DOHH2 (cell line): ENCODE results near the gene BFSP1.

Experiments
- H3F3A ChIP-seq: fragments of 200-600 bp; sonication (generic), shearing (Covaris generic); 2 replicates; pipeline ENCODE4 v1.6.0; 2016; ENCODE audit warnings: antibody characterized with exemption, mild to moderate bottlenecking; ENCODE audit not compliant: control insufficient read depth, insufficient read depth
- H3K27ac ChIP-seq: fragments of 200-600 bp; sonication (generic); 2 replicates; pipeline ENCODE4 v1.5.1; 2014; ENCODE audit warnings: low read depth, mild to moderate bottlenecking, low read length, moderate library complexity
- H3K27me3 ChIP-seq: fragments of 200-600 bp; sonication (generic); 2 replicates; pipeline ENCODE4 v1.6.1; 2014; ENCODE audit warnings: mild to moderate bottlenecking, low read length, mixed read lengths; ENCODE audit not compliant: control insufficient read depth
- H3K36me3 ChIP-seq: fragments of 200-600 bp; sonication (generic); 2 replicates; pipeline ENCODE4 v1.6.1; 2014; ENCODE audit warnings: mild to moderate bottlenecking, low read length, moderate library complexity, mixed read lengths; ENCODE audit not compliant: control insufficient read depth
- H3K4me1 ChIP-seq: fragments of 200-600 bp; sonication (generic); 2 replicates; pipeline ENCODE4 v1.6.1; 2014; ENCODE audit warnings: mild to moderate bottlenecking, low read length, mixed read lengths; ENCODE audit not compliant: control insufficient read depth
- H3K4me2 ChIP-seq: fragments of 200-600 bp; sonication (generic); 2 replicates; pipeline ENCODE4 v1.6.0; 2014; ENCODE audit warnings: mild to moderate bottlenecking, low read length, moderate library complexity
- H3K4me3 ChIP-seq: fragments of 200-600 bp; sonication (generic); 2 replicates; pipeline ENCODE4 v1.5.1; 2014; ENCODE audit warnings: mild to moderate bottlenecking, low read length, mixed read lengths
- H3K79me2 ChIP-seq: fragments of 200-600 bp; sonication (generic); 2 replicates; pipeline ENCODE4 v1.6.1; 2014; ENCODE audit warnings: mild to moderate bottlenecking, low read length, mixed read lengths; ENCODE audit not compliant: control insufficient read depth
- H3K9me2 ChIP-seq: fragments of 200-600 bp; sonication (generic); replicated peaks from 2 replicates; pipeline ENCODE4 v1.6.1; 2014; ENCODE audit warnings: mild to moderate bottlenecking, low read length, mixed read lengths; ENCODE audit not compliant: control insufficient read depth
- H3K9me3 ChIP-seq: fragments of 200-600 bp; sonication (generic); 2 replicates; pipeline ENCODE4 v1.6.1; 2014; ENCODE audit warnings: antibody characterized with exemption, low read length, mixed read lengths; ENCODE audit not compliant: control insufficient read depth, insufficient read depth
- H4K20me1 ChIP-seq: fragments of 200-600 bp; sonication (generic); 2 replicates; pipeline ENCODE4 v1.6.0; 2014; ENCODE audit warnings: low read depth, mild to moderate bottlenecking, antibody characterized with exemption, low read length, moderate library complexity; ENCODE audit not compliant: control insufficient read depth, insufficient read depth
- CTCF ChIP-seq: fragments of 200-600 bp; sonication (generic); IDR thresholded peaks from one replicate; pipeline ENCODE4 v1.5.1; 2014; ENCODE audit warnings: antibody characterized with exemption, mild to moderate bottlenecking, low read depth, low read length; ENCODE audit not compliant: poor library complexity, severe bottlenecking
- EZH2phosphoT487 ChIP-seq: fragments of 200-600 bp; sonication (generic); IDR thresholded peaks from 2 replicates; pipeline ENCODE4 v1.6.1; 2017; ENCODE audit warnings: borderline replicate concordance, mild to moderate bottlenecking, antibody characterized with exemption, low read length, moderate library complexity, mixed read lengths

The BFSP1 gene

DNA sequence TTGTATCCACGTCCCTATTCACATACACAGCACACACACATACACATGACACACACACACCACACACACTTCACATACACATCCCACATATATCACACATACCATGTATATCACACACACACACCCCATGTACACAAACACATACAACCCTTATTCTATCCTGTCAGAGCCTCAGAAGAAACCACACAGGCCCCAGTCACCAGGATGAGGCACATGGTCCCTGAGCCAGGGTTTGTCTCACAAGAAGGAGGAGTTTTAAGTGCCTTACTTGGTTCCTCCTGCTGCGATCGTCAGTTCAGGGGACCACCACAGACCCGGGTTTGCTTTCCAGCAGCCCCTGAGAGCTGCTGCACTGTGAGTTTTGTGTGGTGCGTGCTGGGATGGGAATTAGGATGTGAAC is 23.6 kb downstream of the BFSP1 start:
- no peaks in the 10 kb centered on the region for H4K20me1 ChIP-seq
- no peak overlapping the region for H3K4me3 ChIP-seq
- H3F3A ChIP-seq, result no peaks in the 10 kb centered on the region
- no peak for TF ChIP-seq CTCF
- TF ChIP-seq EZH2phosphoT487, result no peak
- H3K4me1 ChIP-seq, result peaks cover 16% of the 10 kb centered on the region
- no peaks in the 10 kb centered on the region for H3K9me3 ChIP-seq
- no peak overlapping the region for H3K27ac ChIP-seq
- no peak overlapping the region for H3K4me2 ChIP-seq
- H3K79me2 ChIP-seq, result no peaks in the 10 kb centered on the region
- no peaks in the 10 kb centered on the region for H3K9me2 ChIP-seq
- H3K27me3 ChIP-seq, result no peaks in the 10 kb centered on the region
- no peaks in the 10 kb centered on the region for H3K36me3 ChIP-seq

DNA sequence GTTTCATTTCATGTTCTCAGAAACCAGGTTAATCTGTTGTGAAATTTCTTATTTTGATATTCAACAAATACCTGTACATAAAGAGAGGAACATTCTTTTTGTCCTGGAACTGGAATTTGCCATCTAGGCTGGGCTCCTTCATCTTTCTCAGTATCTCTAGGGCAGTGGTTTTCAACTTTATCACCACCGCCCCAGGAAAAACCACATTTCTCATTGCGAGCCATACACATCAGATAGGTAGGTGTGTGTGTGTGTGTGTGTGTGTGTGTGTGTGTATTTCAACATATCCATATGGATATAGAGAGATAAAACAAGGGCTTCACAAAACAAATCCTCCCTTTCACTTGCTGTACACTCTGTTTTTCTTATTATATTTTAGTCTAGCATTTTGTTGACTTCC is 24.1 kb downstream of the BFSP1 start:
- TF ChIP-seq CTCF (no peak), EZH2phosphoT487 (no peak)
- Histone ChIP-seq H3K27ac (no peak overlapping the region), H3K9me2 (no peaks in the 10 kb centered on the region), H3K4me2 (no peak overlapping the region), H3K27me3 (no peaks in the 10 kb centered on the region), H3K4me3 (no peak overlapping the region), H3K4me1 (peaks cover 16% of the 10 kb centered on the region), H4K20me1 (no peaks in the 10 kb centered on the region), H3K36me3 (no peaks in the 10 kb centered on the region), H3K79me2 (no peaks in the 10 kb centered on the region), H3F3A (no peaks in the 10 kb centered on the region), H3K9me3 (no peaks in the 10 kb centered on the region)

DNA sequence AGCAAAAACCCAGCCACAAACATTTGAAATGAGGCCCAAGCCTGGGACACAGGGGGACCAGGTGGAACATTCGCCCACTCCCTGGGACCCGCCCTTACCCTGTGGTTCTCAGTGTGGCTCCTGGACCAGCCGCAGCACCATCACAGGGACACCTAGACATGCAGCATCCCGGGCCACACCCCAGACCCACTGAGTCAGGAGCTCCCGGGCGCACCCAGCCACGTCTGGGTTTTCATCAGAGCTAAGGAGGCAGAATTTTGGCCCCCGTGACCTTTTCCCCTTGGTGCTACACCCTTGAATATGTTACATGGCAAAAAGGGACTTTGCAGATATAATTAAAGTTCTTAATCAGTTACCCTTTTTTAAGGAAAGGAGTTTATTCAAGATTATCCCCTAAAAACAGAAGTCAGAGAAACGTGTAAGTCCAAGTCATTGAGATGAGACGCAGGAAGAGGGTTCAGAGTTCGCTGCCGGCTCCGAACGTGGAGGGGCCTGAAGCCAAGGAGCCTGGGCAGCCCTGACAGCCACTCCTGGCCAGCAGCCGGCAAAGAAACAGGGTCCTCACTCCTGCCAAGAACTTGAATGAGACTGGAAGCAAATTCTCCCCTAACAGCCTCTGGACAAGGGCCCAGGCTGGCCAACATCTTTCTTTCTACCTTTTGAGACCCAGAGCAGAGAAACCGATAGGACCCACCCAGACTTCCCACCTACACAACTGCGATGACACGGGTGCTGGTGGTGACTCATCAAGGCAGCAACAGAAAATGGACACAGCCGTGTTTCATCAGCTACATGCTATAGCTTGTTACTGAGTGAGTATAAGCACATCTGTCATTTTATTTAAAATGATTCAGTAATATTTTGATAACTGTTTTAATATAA is 25.3 kb downstream of the BFSP1 start:
- no peaks in the 10 kb centered on the region for H3K79me2 ChIP-seq
- H3F3A ChIP-seq, result no peaks in the 10 kb centered on the region
- H3K36me3 ChIP-seq, result no peaks in the 10 kb centered on the region
- H3K27me3 ChIP-seq, result no peaks in the 10 kb centered on the region
- H3K9me2 ChIP-seq, result no peaks in the 10 kb centered on the region
- no peak overlapping the region for H3K27ac ChIP-seq
- H3K4me3 ChIP-seq, result peak overlapping the region; percentile 71
- TF ChIP-seq CTCF (no peak), EZH2phosphoT487 (no peak)
- peak overlapping the region; percentile 92 for H3K4me2 ChIP-seq
- peaks cover 16% of the 10 kb centered on the region for H3K4me1 ChIP-seq
- no peaks in the 10 kb centered on the region for H3K9me3 ChIP-seq
- no peaks in the 10 kb centered on the region for H4K20me1 ChIP-seq
